ENCODE measurements around the gene IL9. TPM values are rescaled to one million over a fixed set of nuclear protein-coding genes. Genes with fewer than 3 reads are reported as not detected.

The IL9 gene
- total RNA-seq, 1 donor = not detected

GRCh38 chr5:135934939-135935338 is 39.3 kb upstream of the IL9 start:
- no peak overlapping the region for H3K4me3 ChIP-seq (ENCODE audit: low read depth, low read length)
- TF ChIP-seq CTCF (IDR thresholded peaks at IDR 0.05; ENCODE audit: insufficient read depth, low read depth, low read length) = no peak
- DNase-seq (ENCODE audit: low read depth) = peak; percentile 36

- H3K4me3 ChIP-seq (ENCODE audit: low read depth, low read length) = no peak overlapping the region
- no peak for TF ChIP-seq CTCF (IDR thresholded peaks at IDR 0.05; ENCODE audit: insufficient read depth, low read depth, low read length)
- no peak for DNase-seq (ENCODE audit: low read depth)
Measured at GRCh38 chr5:135930949-135931295, 35.3 kb upstream of the IL9 start.

- no peak overlapping the region for H3K4me3 ChIP-seq (ENCODE audit: low read depth, low read length)
- DNase-seq (ENCODE audit: low read depth) = no peak
- no peak for TF ChIP-seq CTCF (IDR thresholded peaks at IDR 0.05; ENCODE audit: insufficient read depth, low read depth, low read length)
Measured at GRCh38 chr5:135930029-135930948, 34.6 kb upstream of the IL9 start.

- TF ChIP-seq CTCF (IDR thresholded peaks at IDR 0.05; ENCODE audit: insufficient read depth, low read depth, low read length) = no peak
- peak; percentile 42 for DNase-seq (ENCODE audit: low read depth)
- H3K4me3 ChIP-seq (ENCODE audit: low read depth, low read length) = no peak overlapping the region
Measured at GRCh38 chr5:135921388-135921787, 25.7 kb upstream of the IL9 start.

- no peak overlapping the region for H3K4me3 ChIP-seq (ENCODE audit: low read depth, low read length)
- TF ChIP-seq CTCF (IDR thresholded peaks at IDR 0.05; ENCODE audit: insufficient read depth, low read depth, low read length) = no peak
- no peak for DNase-seq (ENCODE audit: low read depth)
Measured at GRCh38 chr5:135920199-135920598, 24.6 kb upstream of the IL9 start.

- H3K4me3 ChIP-seq (ENCODE audit: low read depth, low read length) = no peak overlapping the region
- no peak for DNase-seq (ENCODE audit: low read depth)
- TF ChIP-seq CTCF (IDR thresholded peaks at IDR 0.05; ENCODE audit: insufficient read depth, low read depth, low read length) = no peak
Measured at GRCh38 chr5:135916638-135917263, 21.1 kb upstream of the IL9 start.
